ENCODE results near the gene LAMB1. TPM values are rescaled to one million over a fixed set of nuclear protein-coding genes. Genes with fewer than 3 reads are reported as not detected.

LAMB1 gene
- polyA plus RNA-seq, 1 donor from 2014 or later, result 7.6 TPM

DNA sequence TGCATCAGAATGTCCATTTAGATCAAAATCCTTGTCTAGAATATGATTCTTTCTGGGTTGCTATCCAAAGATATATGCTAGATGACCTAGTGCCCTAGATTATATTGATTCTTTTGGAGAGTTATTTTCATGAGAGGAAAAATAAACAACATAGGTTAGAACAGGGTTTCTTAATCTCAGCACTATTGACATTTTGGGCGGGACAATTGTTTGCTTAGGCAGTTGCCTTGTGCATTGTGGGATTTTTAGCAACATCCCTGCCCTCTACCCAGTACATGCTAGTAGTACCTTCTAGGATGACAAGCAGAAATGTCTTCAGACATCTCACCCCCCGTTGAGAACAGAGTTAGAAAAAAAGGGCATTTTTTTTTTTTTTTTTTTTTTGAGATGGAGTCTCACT is 25.1 kb upstream of the LAMB1 start:
- TF ChIP-seq, protein P1, sequence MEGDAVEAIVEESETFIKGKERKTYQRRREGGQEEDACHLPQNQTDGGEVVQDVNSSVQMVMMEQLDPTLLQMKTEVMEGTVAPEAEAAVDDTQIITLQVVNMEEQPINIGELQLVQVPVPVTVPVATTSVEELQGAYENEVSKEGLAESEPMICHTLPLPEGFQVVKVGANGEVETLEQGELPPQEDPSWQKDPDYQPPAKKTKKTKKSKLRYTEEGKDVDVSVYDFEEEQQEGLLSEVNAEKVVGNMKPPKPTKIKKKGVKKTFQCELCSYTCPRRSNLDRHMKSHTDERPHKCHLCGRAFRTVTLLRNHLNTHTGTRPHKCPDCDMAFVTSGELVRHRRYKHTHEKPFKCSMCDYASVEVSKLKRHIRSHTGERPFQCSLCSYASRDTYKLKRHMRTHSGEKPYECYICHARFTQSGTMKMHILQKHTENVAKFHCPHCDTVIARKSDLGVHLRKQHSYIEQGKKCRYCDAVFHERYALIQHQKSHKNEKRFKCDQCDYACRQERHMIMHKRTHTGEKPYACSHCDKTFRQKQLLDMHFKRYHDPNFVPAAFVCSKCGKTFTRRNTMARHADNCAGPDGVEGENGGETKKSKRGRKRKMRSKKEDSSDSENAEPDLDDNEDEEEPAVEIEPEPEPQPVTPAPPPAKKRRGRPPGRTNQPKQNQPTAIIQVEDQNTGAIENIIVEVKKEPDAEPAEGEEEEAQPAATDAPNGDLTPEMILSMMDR (IDR thresholded peaks at IDR 0.05; ENCODE audit: poor library complexity, severe bottlenecking), result no peak
- TF ChIP-seq EZH2 (IDR thresholded peaks at IDR 0.05; ENCODE audit: borderline replicate concordance, insufficient read depth, low read length, poor library complexity, severe bottlenecking) (no peak), TAF1 (IDR thresholded peaks at IDR 0.05; ENCODE audit: low read depth) (no peak), SMC3 (conservative IDR thresholded peaks at IDR 0.05; ENCODE audit: poor library complexity) (no peak), MXI1 (conservative IDR thresholded peaks at IDR 0.05; ENCODE audit: poor library complexity, severe bottlenecking) (no peak), POLR2AphosphoS5 (IDR thresholded peaks at IDR 0.05) (no peak), EP300 (conservative IDR thresholded peaks at IDR 0.05; ENCODE audit: poor library complexity, severe bottlenecking) (no peak), RAD21 (conservative IDR thresholded peaks at IDR 0.05) (no peak)
- TF ChIP-seq, protein P2, sequence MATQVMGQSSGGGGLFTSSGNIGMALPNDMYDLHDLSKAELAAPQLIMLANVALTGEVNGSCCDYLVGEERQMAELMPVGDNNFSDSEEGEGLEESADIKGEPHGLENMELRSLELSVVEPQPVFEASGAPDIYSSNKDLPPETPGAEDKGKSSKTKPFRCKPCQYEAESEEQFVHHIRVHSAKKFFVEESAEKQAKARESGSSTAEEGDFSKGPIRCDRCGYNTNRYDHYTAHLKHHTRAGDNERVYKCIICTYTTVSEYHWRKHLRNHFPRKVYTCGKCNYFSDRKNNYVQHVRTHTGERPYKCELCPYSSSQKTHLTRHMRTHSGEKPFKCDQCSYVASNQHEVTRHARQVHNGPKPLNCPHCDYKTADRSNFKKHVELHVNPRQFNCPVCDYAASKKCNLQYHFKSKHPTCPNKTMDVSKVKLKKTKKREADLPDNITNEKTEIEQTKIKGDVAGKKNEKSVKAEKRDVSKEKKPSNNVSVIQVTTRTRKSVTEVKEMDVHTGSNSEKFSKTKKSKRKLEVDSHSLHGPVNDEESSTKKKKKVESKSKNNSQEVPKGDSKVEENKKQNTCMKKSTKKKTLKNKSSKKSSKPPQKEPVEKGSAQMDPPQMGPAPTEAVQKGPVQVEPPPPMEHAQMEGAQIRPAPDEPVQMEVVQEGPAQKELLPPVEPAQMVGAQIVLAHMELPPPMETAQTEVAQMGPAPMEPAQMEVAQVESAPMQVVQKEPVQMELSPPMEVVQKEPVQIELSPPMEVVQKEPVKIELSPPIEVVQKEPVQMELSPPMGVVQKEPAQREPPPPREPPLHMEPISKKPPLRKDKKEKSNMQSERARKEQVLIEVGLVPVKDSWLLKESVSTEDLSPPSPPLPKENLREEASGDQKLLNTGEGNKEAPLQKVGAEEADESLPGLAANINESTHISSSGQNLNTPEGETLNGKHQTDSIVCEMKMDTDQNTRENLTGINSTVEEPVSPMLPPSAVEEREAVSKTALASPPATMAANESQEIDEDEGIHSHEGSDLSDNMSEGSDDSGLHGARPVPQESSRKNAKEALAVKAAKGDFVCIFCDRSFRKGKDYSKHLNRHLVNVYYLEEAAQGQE (IDR thresholded peaks at IDR 0.05; ENCODE audit: borderline replicate concordance), result no peak
- no peaks in the 10 kb centered on the region for H4K20me1 ChIP-seq (ENCODE audit: insufficient read depth)
- H3K79me2 ChIP-seq (replicated peaks; ENCODE audit: insufficient read depth, low read length), result no peaks in the 10 kb centered on the region
- no peak overlapping the region for H3K9ac ChIP-seq (ENCODE audit: low read length)
- no peaks in the 10 kb centered on the region for H3F3A ChIP-seq (ENCODE audit: insufficient read depth, low read length, poor library complexity, severe bottlenecking)
- H2AFZ ChIP-seq (ENCODE audit: low read depth, low read length), result no peak overlapping the region
- H3K4me3 ChIP-seq (ENCODE audit: low read length), result no peak overlapping the region
- no peak overlapping the region for H3K27ac ChIP-seq (ENCODE audit: low read length)
- no peaks in the 10 kb centered on the region for H3K36me3 ChIP-seq (ENCODE audit: insufficient read depth, low read length)
- H3K9me3 ChIP-seq (ENCODE audit: low read length), result no peaks in the 10 kb centered on the region
- H3K9me2 ChIP-seq (ENCODE audit: insufficient read depth, low read length), result no peaks in the 10 kb centered on the region
- H3K4me2 ChIP-seq (ENCODE audit: low read length), result no peak overlapping the region
- no peaks in the 10 kb centered on the region for H3K27me3 ChIP-seq (ENCODE audit: insufficient read depth, low read depth, low read length)

DNA sequence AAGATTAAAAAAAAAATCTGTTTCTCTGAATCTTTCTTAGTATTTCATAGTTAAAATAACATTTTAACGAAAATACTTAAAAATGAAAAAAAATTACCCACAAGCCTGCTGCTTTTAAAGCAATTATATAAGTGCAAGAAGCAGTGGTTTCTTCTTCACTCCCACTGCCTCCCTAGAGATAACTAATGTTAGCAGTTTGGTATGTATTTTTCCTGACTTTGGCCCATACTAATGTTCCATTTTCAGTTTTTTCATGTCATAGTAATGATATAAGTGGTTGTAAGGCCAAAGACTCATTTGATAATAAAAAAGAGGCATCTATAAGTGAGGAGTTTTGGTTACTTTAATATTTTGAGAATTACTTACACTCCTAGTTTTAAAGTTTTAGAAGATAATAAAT is 24.3 kb upstream of the LAMB1 start:
- Histone ChIP-seq H3K9me2 (ENCODE audit: insufficient read depth, low read length) (no peaks in the 10 kb centered on the region), H3K4me3 (ENCODE audit: low read length) (no peak overlapping the region), H2AFZ (ENCODE audit: low read depth, low read length) (no peak overlapping the region), H3K36me3 (ENCODE audit: insufficient read depth, low read length) (no peaks in the 10 kb centered on the region), H3K27me3 (ENCODE audit: insufficient read depth, low read depth, low read length) (no peaks in the 10 kb centered on the region), H4K20me1 (ENCODE audit: insufficient read depth) (no peaks in the 10 kb centered on the region), H3K79me2 (replicated peaks; ENCODE audit: insufficient read depth, low read length) (no peaks in the 10 kb centered on the region), H3K27ac (ENCODE audit: low read length) (no peak overlapping the region), H3K9me3 (ENCODE audit: low read length) (no peaks in the 10 kb centered on the region), H3K9ac (ENCODE audit: low read length) (no peak overlapping the region), H3K4me2 (ENCODE audit: low read length) (no peak overlapping the region), H3F3A (ENCODE audit: insufficient read depth, low read length, poor library complexity, severe bottlenecking) (no peaks in the 10 kb centered on the region)
- no peak for TF ChIP-seq POLR2AphosphoS5 (IDR thresholded peaks at IDR 0.05)
- no peak for TF ChIP-seq SMC3 (conservative IDR thresholded peaks at IDR 0.05; ENCODE audit: poor library complexity)
- TF ChIP-seq, protein P1 (IDR thresholded peaks at IDR 0.05; ENCODE audit: poor library complexity, severe bottlenecking), result no peak
- no peak for TF ChIP-seq TAF1 (IDR thresholded peaks at IDR 0.05; ENCODE audit: low read depth)
- TF ChIP-seq, protein P2 (IDR thresholded peaks at IDR 0.05; ENCODE audit: borderline replicate concordance), result no peak
- TF ChIP-seq RAD21 (conservative IDR thresholded peaks at IDR 0.05), result no peak
- no peak for TF ChIP-seq EP300 (conservative IDR thresholded peaks at IDR 0.05; ENCODE audit: poor library complexity, severe bottlenecking)
- no peak for TF ChIP-seq MXI1 (conservative IDR thresholded peaks at IDR 0.05; ENCODE audit: poor library complexity, severe bottlenecking)
- no peak for TF ChIP-seq EZH2 (IDR thresholded peaks at IDR 0.05; ENCODE audit: borderline replicate concordance, insufficient read depth, low read length, poor library complexity, severe bottlenecking)

All from neural cell (in vitro differentiated cells).